CD14-positive monocyte (primary cell): ENCODE data around the gene SLC9A7. TPM values are rescaled to one million over a fixed set of nuclear protein-coding genes. Genes with fewer than 3 reads are reported as not detected.

Source experiments
- DNase-seq, 3 donors: peaks; one replicate each; pipeline ENCODE4 v3.0.0-alpha.2; 2011 to 2022
- H2AFZ ChIP-seq: 2 replicates; pipeline ENCODE4 v1.6.0; 2012; ENCODE audit warnings: mild to moderate bottlenecking, low read depth, low read length, inconsistent platforms; ENCODE audit not compliant: insufficient read depth, poor library complexity, severe bottlenecking
- H3K27ac ChIP-seq, 2 donors: 1 replicate in 1 of 2; 2 replicates in 1 of 2; pipeline ENCODE4 v1.5.1; 2012 to 2013; ENCODE audit warnings: low read length in 2 of 2, control low read depth in 1 of 2, inconsistent platforms in 1 of 2, low read depth in 1 of 2, mild to moderate bottlenecking in 1 of 2
- H3K27me3 ChIP-seq, 2 donors: one replicate each; pipeline versions ENCODE4 v1.6.0 to v1.6.1; 2011 to 2013; ENCODE audit warnings: low read length in 2 of 2; ENCODE audit not compliant: control insufficient read depth in 2 of 2, insufficient read depth in 2 of 2
- H3K36me3 ChIP-seq, 2 donors: replicated peaks in 1 of 2; 1 replicate in 1 of 2; 2 replicates in 1 of 2; pipeline versions ENCODE4 v1.5.1 to v1.6.1; 2012 to 2013; ENCODE audit warnings: low read length in 2 of 2, control low read depth in 1 of 2, inconsistent platforms in 1 of 2, mild to moderate bottlenecking in 1 of 2; ENCODE audit not compliant: insufficient read depth in 2 of 2, control insufficient read depth in 1 of 2
- H3K4me1 ChIP-seq, 2 donors: 1 replicate in 1 of 2; 2 replicates in 1 of 2; pipeline versions ENCODE4 v1.5.1 to v1.6.1; 2012 to 2013; ENCODE audit warnings: low read length in 2 of 2, control low read depth in 1 of 2, inconsistent platforms in 1 of 2, mild to moderate bottlenecking in 1 of 2, moderate library complexity in 1 of 2; ENCODE audit not compliant: insufficient read depth in 2 of 2, control insufficient read depth in 1 of 2
- H3K4me2 ChIP-seq: replicated peaks from 2 replicates; pipeline ENCODE3; 2012; ENCODE audit warnings: low read length, moderate library complexity, mild to moderate bottlenecking; ENCODE audit not compliant: poor library complexity, severe bottlenecking; ENCODE audit errors: extremely low read depth
- H3K4me3 ChIP-seq, 3 experiments: fragments of 200-600 bp in 1 of 3; sonication (generic) in 1 of 3; replicated peaks in 1 of 3; 1 replicate in 2 of 3; 2 replicates in 1 of 3; pipeline ENCODE4 v1.5.1; 2011 to 2013; ENCODE audit warnings: low read length in 3 of 3, mild to moderate bottlenecking in 3 of 3, control low read depth in 2 of 3, low read depth in 2 of 3, inconsistent platforms in 1 of 3, moderate library complexity in 1 of 3
- H3K79me2 ChIP-seq: 2 replicates; pipeline ENCODE4 v1.6.0; 2012; ENCODE audit warnings: mild to moderate bottlenecking, control low read depth, inconsistent platforms, low read length, moderate library complexity; ENCODE audit not compliant: insufficient read depth
- H3K9ac ChIP-seq: 2 replicates; pipeline ENCODE4 v1.6.0; 2017; ENCODE audit warnings: low read length, mild to moderate bottlenecking; ENCODE audit not compliant: insufficient read depth, poor library complexity, severe bottlenecking
- H3K9me3 ChIP-seq, 2 donors: replicated peaks in 1 of 2; 1 replicate in 1 of 2; 2 replicates in 1 of 2; pipeline versions ENCODE4 v1.5.1 to v1.6.1; 2012 to 2013; ENCODE audit warnings: low read length in 2 of 2, control low read depth in 1 of 2; ENCODE audit not compliant: control insufficient read depth in 1 of 2, insufficient read depth in 1 of 2
- H4K20me1 ChIP-seq: 2 replicates; pipeline ENCODE4 v1.6.0; 2012; ENCODE audit warnings: mild to moderate bottlenecking, low read length, control low read depth, moderate library complexity; ENCODE audit not compliant: insufficient read depth
- H3K27ac Mint-ChIP-seq, 7 donors: one replicate each; pipeline ENCODE4 v1.8.0; 2020; ENCODE audit warnings: mild to moderate bottlenecking in 7 of 7, mixed read lengths in 7 of 7, moderate library complexity in 6 of 7, inconsistent platforms in 2 of 7
- H3K27me3 Mint-ChIP-seq, 3 donors: one replicate each; pipeline ENCODE4 v1.8.0; 2021 to 2022; ENCODE audit warnings: low read depth in 3 of 3, mild to moderate bottlenecking in 3 of 3, mixed read lengths in 3 of 3, moderate library complexity in 3 of 3, inconsistent platforms in 1 of 3
- H3K36me3 Mint-ChIP-seq, 2 donors: one replicate each; pipeline ENCODE4 v1.8.0; 2020; ENCODE audit warnings: mixed read lengths in 2 of 2, inconsistent platforms in 1 of 2, mild to moderate bottlenecking in 1 of 2
- H3K4me1 Mint-ChIP-seq: one replicate; pipeline ENCODE4 v1.8.0; 2020; ENCODE audit warnings: mild to moderate bottlenecking, mixed read lengths
- H3K4me3 Mint-ChIP-seq, 2 donors: one replicate each; pipeline ENCODE4 v1.8.0; 2020; ENCODE audit warnings: mild to moderate bottlenecking in 2 of 2, mixed read lengths in 2 of 2, moderate library complexity in 1 of 2
- H3K9me3 Mint-ChIP-seq, 7 donors: one replicate each; pipeline ENCODE4 v1.8.0; 2020 to 2022; ENCODE audit warnings: mixed read lengths in 7 of 7, mild to moderate bottlenecking in 6 of 7, moderate library complexity in 6 of 7, inconsistent platforms in 2 of 7
- WGBS: methylation state at CpG from one replicate; pipeline ENCODE4 v1.1.5; 2013; ENCODE audit warnings: missing lambda C conversion rate; ENCODE audit not compliant: insufficient coverage; 5-methylcytosine and 5-hydroxymethylcytosine counted together
- intact Hi-C, 2 donors: fragments of 100-400 bp; cut with micrococcal nuclease; formaldehyde crosslinking; loops; one replicate each; pipeline versions ENCODE4 v1.15.0 to v1.15.1; 2023
- polyA plus RNA-seq, 3 donors: library from polyadenylated mRNA; depleted of rRNA in 1 of 3; unstranded in 2 of 3; stranded (reverse) in 1 of 3; fragments of 300-500 nt in 2 of 3; fragments of >200 nt in 1 of 3; fragmentation: Illumina TruSeq in 2 of 3; gene quantifications; 1 replicate in 2 of 3; 2 replicates in 1 of 3; pipeline ENCODE4 v1.2.3, GENCODE V29; 2012 to 2021
- TF ChIP-seq, protein P1 (sequence below): fragments of 200-600 bp; IDR thresholded peaks from one replicate; pipeline ENCODE4 v1.8.0; 2022; ENCODE audit warnings: antibody characterized with exemption, mild to moderate bottlenecking

Gene SLC9A7
- polyA plus RNA-seq, 3 donors: 0.73 to 2.0 (median 1.0) TPM

DNA sequence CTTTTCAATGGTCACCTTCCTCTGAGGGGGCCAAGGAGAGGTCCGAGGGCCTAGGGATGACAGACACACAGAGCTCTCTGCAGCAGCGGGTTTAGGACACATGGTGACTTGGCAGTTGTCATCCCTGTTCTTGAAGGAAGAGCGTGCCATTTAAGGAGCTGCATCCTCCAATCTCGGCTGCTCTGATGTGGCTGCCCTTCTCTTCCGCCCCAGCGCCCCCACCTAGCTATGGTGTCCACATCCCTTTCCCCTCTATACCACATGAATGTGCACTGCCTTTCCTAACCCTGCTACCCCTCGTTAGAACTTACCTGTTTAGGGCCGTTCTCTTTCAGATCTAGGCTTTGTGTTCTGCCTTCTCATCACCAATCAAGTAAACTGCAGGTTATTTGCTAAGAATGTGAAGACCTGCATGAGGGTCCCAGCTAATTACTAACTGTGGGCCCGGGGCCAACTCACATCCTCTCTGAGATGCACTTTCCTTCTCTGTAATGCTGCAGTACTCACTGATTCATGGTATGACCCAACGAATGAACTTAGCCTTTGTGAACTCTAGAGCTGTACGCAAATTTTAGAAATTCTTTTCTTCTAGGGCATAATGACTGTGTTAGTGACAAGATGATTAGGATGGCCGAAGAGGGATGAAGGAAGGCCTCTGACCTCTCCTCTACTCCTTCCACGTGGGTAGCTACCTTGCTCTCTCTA, 147.1 kb downstream of the SLC9A7 start:
- H3K27me3 Mint-ChIP-seq: peaks cover 0 to 14% (median 0%) of the 10 kb centered on the region in 3 donors
- Histone ChIP-seq H3K9me3 (no peaks in the 10 kb centered on the region), H3K27me3 (no peaks in the 10 kb centered on the region), H3K79me2 (no peaks in the 10 kb centered on the region), H3K4me1 (no peaks in the 10 kb centered on the region), H3K36me3 (no peaks in the 10 kb centered on the region), H3K4me2 (no peak overlapping the region), H4K20me1 (no peaks in the 10 kb centered on the region), H3K4me3 (no peak overlapping the region), H3K27ac (no peak overlapping the region), H2AFZ (no peak overlapping the region), H3K9ac (no peak overlapping the region)
- H3K4me3 Mint-ChIP-seq: no peak overlapping the region
- H3K4me1 Mint-ChIP-seq: no peaks in the 10 kb centered on the region
- TF ChIP-seq, protein P1, sequence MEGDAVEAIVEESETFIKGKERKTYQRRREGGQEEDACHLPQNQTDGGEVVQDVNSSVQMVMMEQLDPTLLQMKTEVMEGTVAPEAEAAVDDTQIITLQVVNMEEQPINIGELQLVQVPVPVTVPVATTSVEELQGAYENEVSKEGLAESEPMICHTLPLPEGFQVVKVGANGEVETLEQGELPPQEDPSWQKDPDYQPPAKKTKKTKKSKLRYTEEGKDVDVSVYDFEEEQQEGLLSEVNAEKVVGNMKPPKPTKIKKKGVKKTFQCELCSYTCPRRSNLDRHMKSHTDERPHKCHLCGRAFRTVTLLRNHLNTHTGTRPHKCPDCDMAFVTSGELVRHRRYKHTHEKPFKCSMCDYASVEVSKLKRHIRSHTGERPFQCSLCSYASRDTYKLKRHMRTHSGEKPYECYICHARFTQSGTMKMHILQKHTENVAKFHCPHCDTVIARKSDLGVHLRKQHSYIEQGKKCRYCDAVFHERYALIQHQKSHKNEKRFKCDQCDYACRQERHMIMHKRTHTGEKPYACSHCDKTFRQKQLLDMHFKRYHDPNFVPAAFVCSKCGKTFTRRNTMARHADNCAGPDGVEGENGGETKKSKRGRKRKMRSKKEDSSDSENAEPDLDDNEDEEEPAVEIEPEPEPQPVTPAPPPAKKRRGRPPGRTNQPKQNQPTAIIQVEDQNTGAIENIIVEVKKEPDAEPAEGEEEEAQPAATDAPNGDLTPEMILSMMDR: no peak
- H3K9me3 Mint-ChIP-seq: no peaks in the 10 kb centered on the region
- no peak for DNase-seq
- no peak overlapping the region for H3K27ac Mint-ChIP-seq
- 95% methylated on average over 5 of the region's 13 CpGs for WGBS
- intact Hi-C loops: no loop called here
- H3K36me3 Mint-ChIP-seq: no peaks in the 10 kb centered on the region

DNA sequence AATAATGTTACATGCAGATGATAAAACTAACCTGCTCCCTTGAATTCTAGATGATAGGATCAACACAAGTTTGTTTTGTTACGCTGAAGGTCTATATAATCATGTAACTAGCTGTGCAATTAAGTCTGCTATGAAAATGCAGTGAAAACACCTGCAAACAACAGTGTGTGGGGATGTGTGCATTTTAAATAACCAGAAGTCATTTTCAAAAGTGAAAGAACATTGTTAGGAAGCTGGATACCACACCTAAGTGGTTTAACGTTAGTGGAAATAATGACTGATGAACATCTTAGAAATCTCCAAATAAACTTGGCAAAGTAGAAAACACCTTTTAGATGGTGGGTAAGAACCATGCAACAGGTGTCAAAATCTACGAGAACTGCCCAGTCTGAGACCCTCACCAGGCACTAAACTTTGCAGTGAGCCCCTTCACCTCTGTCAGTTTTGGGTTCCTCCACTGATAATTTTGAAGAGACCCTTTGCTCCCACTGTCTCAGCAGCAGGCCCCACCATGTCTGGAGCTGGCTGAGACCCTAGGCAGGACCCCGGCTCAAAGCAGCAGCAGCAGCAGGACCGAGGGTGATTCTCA, 148.8 kb downstream of the SLC9A7 start:
- no peaks in the 10 kb centered on the region for H4K20me1 ChIP-seq
- intact Hi-C loops: no loop called here
- H3K27ac Mint-ChIP-seq: no peak overlapping the region
- H3K36me3 ChIP-seq: no peaks in the 10 kb centered on the region
- H3K4me2 ChIP-seq: no peak overlapping the region
- DNase-seq: no peak
- H3K36me3 Mint-ChIP-seq: no peaks in the 10 kb centered on the region
- H3K27me3 ChIP-seq: no peaks in the 10 kb centered on the region
- H3K27me3 Mint-ChIP-seq: peaks cover 0 to 14% (median 0%) of the 10 kb centered on the region in 3 donors
- no peak overlapping the region for H3K9ac ChIP-seq
- no peak overlapping the region for H3K27ac ChIP-seq
- no peaks in the 10 kb centered on the region for H3K4me1 Mint-ChIP-seq
- no peak overlapping the region for H3K4me3 ChIP-seq
- TF ChIP-seq, protein P1: no peak
- H2AFZ ChIP-seq: no peak overlapping the region
- WGBS: no CpG with 5 or more reads among the region's 5 CpGs
- no peaks in the 10 kb centered on the region for H3K9me3 Mint-ChIP-seq
- H3K9me3 ChIP-seq: no peaks in the 10 kb centered on the region
- H3K4me3 Mint-ChIP-seq: no peak overlapping the region
- H3K4me1 ChIP-seq: no peaks in the 10 kb centered on the region
- no peaks in the 10 kb centered on the region for H3K79me2 ChIP-seq
